NCI-H526 (cell line): ENCODE measurements around the gene VPS13D.
"Not testable (repeated sequence)": the region's sequence is repeated elsewhere in the genome, so short reads cannot be mapped to it uniquely, and the experiment has no call there.

Experiments used
- DNase-seq, 2 experiments: peaks; one replicate each; lab custom pipeline; 2025; lab: John Stamatoyannopoulos, UW

The VPS13D gene

DNA sequence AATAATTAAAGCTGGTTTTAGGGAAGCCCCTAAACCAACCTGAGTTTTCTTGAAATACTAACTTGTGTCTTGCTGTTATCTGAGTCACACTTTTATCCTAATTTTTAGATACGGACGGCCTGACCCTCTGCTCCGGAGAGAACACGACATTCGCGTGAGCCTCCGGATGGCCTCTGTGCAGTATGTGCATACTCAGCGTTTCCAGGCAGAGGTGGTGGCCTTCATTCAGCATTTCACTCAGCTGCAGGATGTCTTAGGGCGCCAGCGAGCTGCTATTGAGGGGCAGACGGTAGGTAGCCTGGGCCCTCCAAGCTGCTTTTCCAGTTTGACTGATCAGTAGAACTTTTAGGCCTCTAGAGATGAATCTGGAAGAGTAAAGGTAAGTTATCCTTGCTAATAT is 63.6 kb downstream of the VPS13D start:
- no peak for DNase-seq

DNA sequence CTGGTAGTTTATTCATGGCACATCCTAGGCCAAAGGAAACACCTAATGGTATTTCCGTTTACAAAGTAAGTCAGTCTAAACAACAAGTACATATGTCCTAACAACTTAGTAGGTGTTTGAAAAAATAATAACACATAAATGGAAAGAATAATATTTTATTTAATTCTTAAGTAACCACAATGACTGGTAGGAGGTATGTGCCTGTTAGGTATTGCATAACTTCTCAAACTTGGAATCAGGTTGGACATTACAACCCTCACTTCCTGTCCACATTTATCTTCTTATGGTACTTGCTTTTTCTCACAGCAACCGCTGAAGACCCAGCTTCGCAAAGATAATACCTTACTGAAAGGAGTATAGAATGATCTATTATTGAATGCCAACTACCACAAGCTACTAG is 64.2 kb downstream of the VPS13D start:
- no peak for DNase-seq

DNA sequence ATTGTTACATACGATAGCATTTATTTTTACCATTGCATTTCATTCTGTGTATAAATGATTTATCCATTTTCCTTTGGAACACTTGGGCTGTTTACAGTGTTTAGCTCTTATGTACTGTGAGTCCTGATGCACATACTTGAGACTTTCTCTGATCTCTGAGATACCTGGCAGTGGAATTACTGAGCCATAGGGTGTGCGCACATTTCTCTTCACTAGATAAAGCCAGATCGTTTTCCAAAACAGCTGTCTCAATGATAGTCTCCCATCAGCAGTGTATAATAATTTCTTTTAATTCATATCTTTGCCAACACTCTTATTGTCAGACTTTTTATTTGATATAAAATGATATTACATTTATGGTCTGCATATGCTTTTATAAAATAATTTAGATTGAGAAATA is 66.2 kb downstream of the VPS13D start:
- no peak for DNase-seq

DNA sequence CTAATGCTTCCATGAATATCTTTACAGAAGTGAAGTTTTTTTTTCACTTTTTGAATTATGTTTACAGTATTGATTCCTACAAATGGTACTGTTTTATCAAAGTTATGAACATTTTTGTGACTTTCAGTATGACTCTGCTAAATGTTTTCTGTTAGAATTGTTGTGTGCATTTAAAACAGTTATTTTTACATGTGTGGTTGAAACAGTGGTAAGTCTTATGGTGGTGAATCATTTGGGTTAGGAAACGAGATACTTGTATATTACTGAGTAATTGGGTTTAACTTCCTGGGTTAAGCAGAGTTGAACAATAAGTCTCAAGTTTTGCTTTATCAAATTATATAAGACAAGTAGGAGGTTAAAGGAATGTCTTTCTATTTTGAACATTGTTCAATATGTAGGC is 66.8 kb downstream of the VPS13D start:
- DNase-seq = no peak

DNA sequence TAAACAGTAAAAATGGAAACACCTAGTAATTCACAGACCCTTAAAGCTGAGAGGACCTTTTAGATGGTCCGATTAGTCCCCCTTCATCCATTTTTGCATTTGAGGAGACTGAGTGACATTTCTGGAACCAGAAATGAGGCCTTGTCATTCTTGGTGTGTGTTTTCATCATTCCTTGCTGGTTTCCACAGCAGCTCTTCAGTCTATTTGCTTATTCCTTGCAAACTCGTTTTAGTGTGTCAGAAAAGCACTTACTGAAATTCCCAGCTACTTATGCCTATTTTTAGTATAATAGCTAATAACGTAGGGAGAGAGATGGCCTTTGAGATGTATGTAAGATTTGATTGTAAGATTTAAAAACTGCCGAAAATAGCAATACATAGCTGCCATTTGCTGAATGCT is 70.9 kb downstream of the VPS13D start:
- no peak for DNase-seq

DNA sequence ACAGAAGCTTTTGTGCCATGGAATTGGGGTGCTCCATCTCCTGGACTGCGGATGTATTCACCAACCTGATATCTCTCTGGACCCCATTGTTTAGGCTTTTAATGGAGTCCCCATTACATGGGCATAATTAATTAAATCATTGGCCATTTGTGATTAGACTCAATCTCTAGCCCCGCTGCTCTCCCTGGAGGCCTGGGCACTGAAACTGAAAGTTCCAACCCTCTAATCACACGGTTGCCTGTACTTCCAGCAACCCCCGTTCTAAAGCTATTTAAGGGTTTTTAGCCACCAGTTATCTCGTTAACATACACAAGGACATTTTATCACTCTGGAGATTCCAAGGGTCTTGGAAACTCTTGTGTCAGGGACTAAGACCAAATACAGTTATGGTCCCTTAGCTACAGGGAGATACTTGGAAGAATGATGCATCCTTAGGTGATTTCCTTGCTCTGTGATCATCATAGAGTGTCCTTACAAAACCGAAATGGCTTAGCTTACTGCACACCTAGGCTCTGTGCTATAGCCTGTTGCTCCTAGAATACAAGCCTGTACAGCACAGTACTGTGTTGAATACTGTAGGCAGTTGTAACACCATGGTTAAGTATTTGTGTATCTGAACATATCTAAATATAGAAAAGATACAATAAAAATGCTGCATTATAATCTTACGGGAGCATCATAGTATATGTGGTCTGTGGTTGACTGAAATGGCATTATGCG is 71.8 kb downstream of the VPS13D start:
- DNase-seq = no peak

DNA sequence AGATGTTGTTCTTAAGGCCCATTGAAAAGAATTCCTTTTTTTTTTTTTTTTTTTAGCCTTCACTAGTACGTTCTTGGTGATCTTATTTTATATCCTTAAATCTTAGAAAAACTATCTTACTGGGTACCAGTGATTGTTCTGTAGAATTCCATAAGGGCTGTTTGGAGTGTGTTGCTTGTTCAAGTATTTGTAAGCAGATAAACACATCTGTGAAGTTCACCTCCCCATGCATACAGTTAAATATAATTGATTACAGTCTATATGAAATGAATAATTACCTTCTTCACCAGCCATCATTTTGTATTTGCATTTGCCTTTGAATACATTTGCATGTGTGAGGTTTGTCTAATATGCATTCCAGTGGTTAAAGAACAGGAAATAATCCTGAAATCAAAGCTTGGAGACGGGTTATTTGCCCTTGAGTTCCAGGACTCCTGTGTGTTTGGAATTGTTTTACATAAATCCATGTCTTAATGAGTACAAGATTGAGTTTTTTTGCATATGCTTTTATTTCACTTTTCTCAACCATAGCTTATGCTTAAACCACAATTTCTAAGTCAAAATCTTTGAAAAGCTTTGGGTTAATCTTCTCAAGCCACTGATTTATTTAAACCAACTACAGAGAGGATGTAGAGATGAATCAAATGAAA is 73.1 kb downstream of the VPS13D start:
- DNase-seq = peak; percentile 25 to 44

DNA sequence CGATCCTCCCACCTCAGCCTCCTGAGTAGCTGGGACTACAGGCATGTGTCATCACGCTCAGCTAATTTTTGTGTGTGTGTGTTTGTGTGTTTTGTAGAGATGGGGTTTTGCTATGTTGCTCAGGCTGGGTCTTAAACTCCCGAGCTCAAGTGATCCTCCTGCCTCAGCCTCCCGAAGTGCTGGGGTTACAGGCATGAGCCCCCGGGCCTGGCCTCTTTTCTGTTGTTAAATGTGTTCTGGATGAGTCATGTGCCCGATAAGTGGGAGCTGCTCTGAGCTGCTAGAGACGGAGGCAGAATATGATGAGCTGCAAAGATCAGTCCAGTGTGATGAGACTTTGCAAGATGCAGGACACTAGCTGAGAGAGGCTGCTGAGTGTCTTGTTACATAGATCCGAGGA is 75.5 kb downstream of the VPS13D start:
- no peak for DNase-seq

DNA sequence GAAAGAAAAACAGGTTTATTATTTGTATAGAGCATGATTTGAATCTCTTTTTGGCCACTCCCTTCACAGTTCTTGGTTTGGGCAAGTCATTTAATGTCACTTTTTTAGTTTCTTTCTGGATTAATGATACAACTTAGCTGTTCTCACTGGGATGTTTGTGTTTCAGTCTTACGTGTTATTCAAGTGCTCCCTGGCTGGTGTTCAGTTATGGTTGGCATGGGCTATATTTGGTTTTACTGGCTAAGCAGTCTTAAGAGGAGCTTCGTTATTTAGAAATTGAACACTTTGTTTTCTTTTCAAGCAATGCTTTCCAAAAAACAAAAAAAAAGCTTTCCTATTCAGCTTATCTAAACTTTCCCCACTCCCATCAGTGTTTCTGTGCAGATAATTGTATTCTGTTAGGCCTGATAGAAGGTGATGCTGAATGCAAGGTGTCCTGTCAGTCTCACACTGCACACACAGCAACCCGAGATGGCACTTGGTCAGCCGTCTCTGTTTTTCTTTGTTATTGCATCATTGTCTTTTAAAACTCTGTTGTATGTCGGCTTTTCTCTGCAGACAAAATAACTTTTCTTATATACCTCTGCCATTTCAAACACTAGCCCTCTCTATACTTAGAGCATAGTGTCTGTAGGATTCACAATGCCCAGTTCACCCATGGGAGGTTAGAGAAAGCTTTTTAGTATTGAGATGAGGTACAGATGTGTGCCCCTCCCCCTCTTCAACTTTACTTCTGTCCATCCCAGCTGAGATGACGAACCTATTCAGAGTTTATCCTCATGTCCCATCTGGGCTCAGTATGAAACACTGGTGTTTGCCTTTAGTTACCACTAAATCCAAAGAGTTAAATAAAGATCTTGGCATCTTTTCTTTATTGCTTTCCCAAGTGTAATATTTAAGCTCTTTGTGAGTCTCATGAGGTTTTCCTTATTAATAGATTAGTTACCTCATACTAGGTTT is 80.2 kb downstream of the VPS13D start:
- DNase-seq = no peak

DNA sequence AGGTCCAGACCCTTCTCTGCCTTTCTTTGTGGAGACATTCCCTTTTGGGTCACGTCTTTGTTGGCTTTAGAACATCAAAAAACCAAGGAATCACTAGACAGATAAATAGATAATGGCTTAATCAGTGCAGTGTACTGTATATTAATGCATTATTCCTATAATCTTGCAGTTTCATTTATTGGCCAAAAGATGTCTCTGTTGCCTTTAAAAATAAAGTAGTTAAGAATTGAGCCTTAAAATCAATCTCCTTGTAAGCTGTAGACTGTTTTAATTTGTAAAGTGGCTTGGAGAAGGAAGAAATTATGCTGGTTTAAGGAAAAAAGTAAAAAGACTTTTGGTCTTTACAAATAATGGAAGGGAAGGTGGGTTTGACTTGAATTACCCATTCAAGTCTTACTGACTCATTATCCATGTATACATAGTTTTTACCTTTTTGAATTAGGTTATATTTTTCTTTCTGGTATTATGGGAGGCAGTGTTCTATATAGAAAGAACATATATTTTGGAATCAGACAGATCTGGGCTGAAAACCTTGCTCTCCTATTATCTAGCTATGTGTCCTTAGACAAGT is 84.6 kb downstream of the VPS13D start:
- peak in 1 of 2 experiments; percentile 1 for DNase-seq

DNA sequence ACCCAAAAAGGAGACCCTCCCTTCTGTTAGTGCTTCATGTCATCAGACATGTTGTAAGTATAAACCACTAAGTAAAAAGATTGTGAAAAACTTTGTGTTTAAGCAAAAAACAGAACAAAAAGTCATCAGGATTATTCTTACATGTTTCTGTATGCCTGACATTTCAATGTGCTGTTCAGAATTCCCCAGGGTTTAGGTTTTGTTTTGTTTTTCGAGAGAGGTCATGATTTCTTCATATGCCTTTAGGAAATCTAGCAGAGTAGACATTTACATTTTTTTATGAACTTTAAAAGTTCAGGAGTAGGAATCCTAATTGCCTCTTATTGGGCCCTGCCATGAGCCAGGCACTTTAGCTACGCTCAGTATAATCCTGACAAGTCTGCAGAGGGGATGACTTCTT is 85.3 kb downstream of the VPS13D start:
- DNase-seq = no peak

DNA sequence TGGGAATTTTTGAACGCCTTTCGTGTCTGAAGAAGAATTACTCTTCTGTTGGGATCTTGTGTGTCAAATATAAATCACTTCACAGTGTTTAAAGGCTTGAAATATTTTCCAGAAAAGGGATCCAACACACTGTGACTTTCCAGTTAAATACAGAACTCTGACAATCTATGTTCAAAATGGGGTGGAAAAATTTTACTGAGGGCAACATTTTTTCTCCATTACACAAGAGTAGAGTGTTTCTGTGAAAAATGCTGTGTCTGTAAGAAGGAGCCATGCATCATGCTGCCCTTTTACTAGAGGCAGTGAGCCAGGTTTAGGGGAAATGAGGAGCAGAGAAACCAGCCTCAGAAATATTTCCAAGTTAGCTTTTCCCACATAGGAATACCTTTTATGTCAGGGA is 86.5 kb downstream of the VPS13D start:
- no peak for DNase-seq

DNA sequence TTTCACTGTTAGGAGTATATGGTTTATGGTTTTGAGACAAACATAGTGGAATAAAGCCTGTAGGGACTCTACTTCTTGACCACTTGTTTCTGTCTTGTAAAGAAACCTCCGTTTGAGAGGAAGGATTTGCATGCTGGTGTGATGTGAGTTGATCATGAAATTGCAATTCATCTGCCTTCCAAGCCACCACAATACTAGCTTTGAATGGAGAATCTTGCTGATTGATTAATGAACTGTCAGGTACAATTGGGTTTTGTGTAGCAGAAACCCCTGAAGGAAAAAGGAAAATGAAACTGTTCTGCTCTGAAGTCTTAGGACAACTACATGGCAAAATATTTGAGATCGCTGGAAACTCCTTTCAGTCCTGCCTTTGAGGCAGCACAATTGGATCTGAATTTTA is 90.7 kb downstream of the VPS13D start:
- DNase-seq = no peak

DNA sequence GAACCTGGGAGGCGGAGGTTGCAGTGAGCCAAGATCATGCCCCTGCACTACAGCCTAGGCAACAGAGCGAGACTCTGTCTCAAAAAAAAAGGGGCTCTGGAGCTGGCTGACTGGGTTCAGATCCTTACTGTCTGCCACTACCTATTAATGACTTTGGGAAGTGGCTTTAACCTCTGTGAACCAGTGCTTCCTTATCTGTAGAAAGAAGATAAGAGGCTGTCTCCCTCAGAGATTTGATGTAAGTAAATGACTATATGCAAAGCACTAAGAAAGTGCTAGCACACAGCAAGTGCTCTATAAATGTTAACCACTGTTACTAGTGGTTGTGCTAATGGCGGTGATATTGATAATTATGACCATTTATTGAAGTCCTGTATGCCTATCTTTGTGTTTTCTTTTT is 94.6 kb downstream of the VPS13D start:
- DNase-seq = no peak

DNA sequence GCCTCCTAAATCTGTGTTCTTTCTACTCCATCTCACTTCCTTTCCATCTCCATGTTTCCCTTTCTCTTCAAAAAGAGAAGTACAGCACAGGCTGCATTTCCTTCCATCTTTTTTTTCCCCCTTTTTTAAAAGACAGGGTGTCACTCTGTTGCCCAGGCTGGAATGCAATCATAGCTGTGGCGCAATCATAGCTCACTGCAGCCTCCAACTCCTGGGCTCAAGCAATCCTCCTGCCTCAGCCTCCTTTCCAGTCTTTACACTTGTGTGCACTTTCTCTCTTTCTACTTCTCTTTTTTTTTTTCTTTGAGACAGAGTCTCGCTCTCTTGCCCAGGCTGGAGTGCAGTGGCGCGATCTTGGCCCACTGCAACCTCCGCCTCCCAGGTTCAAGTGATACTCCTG is 95.1 kb downstream of the VPS13D start:
- DNase-seq = not testable (repeated sequence)

DNA sequence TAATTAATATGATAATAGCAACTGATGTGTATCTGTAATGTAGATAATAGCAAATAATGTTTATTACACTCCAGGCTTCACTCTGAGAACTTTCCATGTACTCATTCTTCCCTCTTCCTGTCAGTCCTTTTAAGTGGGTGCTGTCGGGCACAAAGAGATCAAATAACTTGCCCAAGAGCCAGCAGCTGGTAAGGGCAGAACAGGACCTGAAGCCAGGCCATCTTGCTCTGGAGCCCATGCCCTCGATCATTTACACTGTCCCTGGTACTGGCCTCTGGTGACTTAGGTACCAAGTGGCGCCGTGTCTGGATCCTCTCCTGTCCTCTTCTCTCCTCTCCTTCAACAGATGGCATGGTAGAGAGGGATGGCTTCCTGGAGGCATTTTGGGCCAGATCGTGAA is 97.2 kb downstream of the VPS13D start:
- DNase-seq = no peak

DNA sequence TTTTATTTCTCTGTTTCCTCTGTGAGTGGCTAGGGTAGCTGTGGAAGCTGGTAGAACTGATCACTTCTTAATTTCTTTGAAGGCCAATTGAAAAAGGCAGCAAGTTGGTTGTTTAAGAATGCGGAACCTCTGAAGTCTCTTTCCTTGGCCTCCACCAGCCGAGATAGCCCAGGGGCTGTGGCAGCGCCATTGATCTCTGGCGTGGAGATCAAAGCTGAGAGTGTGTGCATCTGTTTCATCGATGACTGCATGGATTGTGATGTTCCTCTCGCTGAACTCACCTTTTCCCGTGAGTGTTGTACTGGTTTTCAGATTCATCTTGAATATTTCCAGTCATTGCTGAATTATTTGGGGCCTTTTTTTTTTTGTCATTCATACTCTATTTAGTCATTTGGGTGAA is 97.7 kb downstream of the VPS13D start:
- no peak for DNase-seq

DNA sequence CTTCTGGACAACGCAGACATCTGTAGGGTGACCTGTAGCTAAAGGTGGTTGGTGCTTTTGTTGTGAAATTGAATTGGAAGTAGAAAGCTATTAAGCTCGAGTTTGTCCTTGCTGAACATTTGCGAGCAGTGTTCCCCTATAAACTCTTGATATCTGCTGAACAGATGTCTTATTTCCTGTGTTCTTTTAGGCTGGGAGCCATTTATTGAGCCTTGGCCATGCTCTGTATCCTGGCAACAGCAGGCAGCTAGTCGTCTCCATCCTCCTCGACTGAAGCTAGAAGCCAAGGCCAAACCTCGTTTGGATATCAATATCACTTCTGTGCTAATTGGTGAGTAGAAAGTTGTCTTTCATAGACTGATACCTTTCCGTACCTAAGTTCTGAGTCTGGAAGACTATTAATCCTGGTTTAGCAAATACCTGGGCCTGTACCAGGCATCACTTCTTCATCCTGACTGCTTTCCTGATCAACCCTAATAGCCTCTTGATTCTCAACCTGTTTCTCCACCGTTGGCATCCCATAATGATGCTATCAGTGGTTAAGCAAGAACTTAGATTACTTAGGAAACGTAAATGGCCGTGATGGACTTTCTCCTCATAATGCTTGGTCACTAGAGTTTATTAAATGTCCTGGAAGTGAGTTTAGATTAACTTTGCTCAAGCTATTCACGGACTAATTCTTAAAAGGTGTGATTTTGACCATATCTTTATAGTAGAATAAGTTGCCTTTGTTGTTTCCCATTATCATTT is 103.4 kb downstream of the VPS13D start:
- DNase-seq = no peak

DNA sequence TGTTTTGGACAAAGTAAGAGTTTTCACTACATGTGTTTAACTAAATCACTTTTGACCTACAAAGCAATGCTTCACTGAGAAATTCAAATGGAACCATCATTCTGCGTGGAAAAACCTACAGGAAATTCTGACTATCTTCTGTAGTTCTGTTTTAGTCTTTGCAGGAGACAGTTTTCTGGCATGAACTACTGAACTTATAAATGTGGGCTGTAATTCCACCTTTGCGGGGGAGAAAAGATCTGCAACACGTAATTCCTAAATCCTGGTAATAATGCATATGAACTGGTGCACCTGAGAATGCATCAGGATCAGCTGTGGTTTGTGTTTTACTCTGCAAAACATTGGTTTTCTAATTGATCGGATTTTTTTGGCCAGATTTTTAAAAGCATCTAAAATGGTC is 106.0 kb downstream of the VPS13D start:
- no peak for DNase-seq

DNA sequence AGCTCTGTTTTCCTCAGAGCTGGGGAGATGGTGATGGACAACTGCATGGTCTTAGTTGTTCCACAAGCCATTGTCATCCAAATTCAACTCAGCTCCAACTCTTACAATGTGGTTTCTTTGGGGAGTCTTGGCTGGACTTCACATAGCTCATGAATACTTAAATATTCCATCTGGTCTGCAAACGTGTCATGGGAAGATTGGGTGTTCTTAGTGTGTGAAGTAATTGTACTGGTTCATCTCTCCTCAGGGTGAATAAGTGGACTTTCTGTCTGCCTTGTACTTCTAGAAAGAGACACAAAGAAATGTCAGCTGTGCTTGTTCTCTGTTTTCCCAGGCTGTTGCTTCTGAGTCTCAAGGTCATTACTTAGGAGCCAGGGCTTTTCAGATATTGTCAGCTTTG is 106.6 kb downstream of the VPS13D start:
- DNase-seq = no peak

DNA sequence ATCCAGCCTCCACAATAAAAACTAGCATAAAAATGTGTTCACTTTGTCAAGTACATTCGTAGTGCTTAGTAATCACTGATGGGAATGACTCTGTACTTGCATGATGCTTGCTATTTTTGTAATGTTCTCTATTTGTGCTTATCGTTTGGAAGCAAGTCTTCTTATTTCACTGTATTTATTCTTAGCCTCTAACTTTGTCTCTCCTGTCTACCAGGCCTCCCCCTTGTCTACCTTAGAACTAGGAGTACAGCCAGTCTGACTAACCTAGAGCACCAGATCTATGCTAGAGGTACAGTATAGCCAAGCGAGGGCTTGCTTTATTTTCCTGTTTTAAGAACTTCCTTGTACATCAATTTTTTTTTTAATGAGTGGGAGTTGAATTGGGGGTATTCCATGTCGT is 108.2 kb downstream of the VPS13D start:
- no peak for DNase-seq

DNA sequence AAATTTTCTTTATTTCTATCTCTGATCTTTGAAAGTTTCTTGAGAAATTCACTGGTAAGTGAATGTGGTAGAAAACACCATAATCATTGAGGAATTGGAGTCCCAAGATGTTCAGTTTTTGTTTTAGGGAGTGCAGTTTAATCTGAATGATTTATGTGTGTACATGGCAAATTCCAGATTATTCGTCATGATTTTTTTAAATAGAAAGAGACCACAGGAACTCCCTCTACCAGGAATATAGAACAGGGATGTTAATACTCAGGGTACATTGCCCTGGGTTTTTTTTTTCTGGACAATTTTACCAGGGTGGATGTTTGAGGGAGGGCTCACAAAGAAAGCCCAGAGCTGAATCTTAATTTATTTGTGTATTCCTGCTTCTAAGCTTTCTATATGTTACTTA is 109.0 kb downstream of the VPS13D start:
- DNase-seq = no peak
